Ovary (tissue), 10 donors: ENCODE data around the gene STOM. TPM values are rescaled to one million over a fixed set of nuclear protein-coding genes. Genes with fewer than 3 reads are reported as not detected.

Source experiments
- DNase-seq, 5 donors: peaks; one replicate each; pipeline ENCODE4 v3.0.0-alpha.2; 2019 to 2020
- H3K27ac ChIP-seq, 2 donors: fragments of 200-600 bp; one replicate each; pipeline versions ENCODE4 v1.5.1 to v1.8.0; 2019 to 2022
- H3K27me3 ChIP-seq: fragments of 200-600 bp; one replicate; pipeline ENCODE4 v1.8.0; 2022
- H3K36me3 ChIP-seq: fragments of 200-600 bp; sonication (generic); one replicate; pipeline ENCODE4 v1.5.1; 2019
- H3K4me1 ChIP-seq: one replicate; pipeline ENCODE4 v1.8.1; 2013; ENCODE audit warnings: mild to moderate bottlenecking, moderate library complexity; ENCODE audit not compliant: insufficient read depth
- H3K4me3 ChIP-seq: fragments of 200-600 bp; sonication (generic); one replicate; pipeline ENCODE4 v1.5.1; 2017
- H3K9me3 ChIP-seq, 2 donors: fragments of 200-600 bp in 1 of 2; sonication (generic) in 1 of 2; one replicate each; pipeline versions ENCODE4 v1.5.1 to v1.8.1; 2013 to 2019; ENCODE audit warnings: mild to moderate bottlenecking in 1 of 2, moderate library complexity in 1 of 2
- EP300 ChIP-seq: sonication (generic); formaldehyde crosslinking; IDR thresholded peaks from one replicate; pipeline ENCODE4 v1.6.1; 2017; ENCODE audit warnings: antibody characterized with exemption
- POLR2A ChIP-seq: fragments of 450-650 bp; IDR thresholded peaks from one replicate; pipeline ENCODE4 v1.6.1; 2017; ENCODE audit warnings: antibody characterized with exemption, mild to moderate bottlenecking, moderate library complexity
- WGBS, 3 donors: extraction: QIAGEN DNeasy Blood & Tissue Kit in 1 of 3; methylation state at CpG; one replicate each; pipeline versions ENCODE4 v1.1.5 to v1.1.7; 2013 to 2017; 5-methylcytosine and 5-hydroxymethylcytosine counted together
- intact Hi-C, 4 donors: fragments of 100-400 bp; cut with DNase I; formaldehyde crosslinking; loops; one replicate each; pipeline versions ENCODE4 v1.11.0 to v1.15.1; 2022 to 2023
- long read RNA-seq, 3 donors: library from polyadenylated mRNA in 2 of 3; unstranded in 2 of 3; transcript quantifications; one replicate each; pipeline ENCODE4 v2.0.0 and lab custom pipeline, GENCODE V29; 2021 to 2026
- polyA plus RNA-seq, 2 donors: library from polyadenylated mRNA; stranded (reverse); fragments of 200-250 nt in 1 of 2; fragments of 350-450 nt in 1 of 2; fragmentation: Illumina TruSeq in 1 of 2; extraction: RNeasy Lipid Tissue Mini Kit (QIAGEN cat#74804) in 1 of 2; gene quantifications; one replicate each; pipeline ENCODE4 v1.2.3, GENCODE V29; 2013 to 2014
- total RNA-seq, 7 donors: library from RNA; depleted of rRNA in 2 of 7; stranded (reverse); fragments of >200 nt in 2 of 7; fragmentation: NEBNext Ultra II Directional in 3 of 7; extraction: Animal tissue kit (Norgen Biotek cat#: 25700) in 3 of 7; gene quantifications; one replicate each; pipeline versions ENCODE4 v1.1.0 to v1.2.4, GENCODE V29; 2016 to 2023
- TF ChIP-seq, protein P1 (sequence below), 3 donors: fragments of 450-650 bp in 2 of 3; fragments of 200-600 bp in 1 of 3; IDR thresholded peaks; one replicate each; pipeline versions ENCODE4 v1.5.1 to v1.8.0; 2016 to 2022; ENCODE audit warnings: antibody characterized with exemption in 3 of 3, mild to moderate bottlenecking in 1 of 3
- donor health status: DM: no; HTN: no; CAD: no; lungs with moderate emphysema.
- donor health status: DM: no; HTN: no; CAD: no.
- donor health status: Bipolar disorder and iron deficiency.
- donor health status: DM: yes; HTN: yes; CAD: no.
- donor health status: DM: no; HTN: no; CAD: no.
- donor health status: DM: yes; HTN: yes; CAD: no.

The STOM gene
- total RNA-seq (100 to 1,000 TPM in 5 of 7 donors, 10 to 100 TPM in 2; 73.1 to 205 (median 164) TPM), polyA plus RNA-seq (100 to 1,000 TPM; 114 to 203 TPM)
- long read RNA-seq, donor 1, transcript STOM-201 (7 exons, 3,010 nt), result major isoform, 169 of 197 reads
- long read RNA-seq, donor 1, partial matches to known transcripts, result 24 of 197 reads
- long read RNA-seq, donor 1, other reads (novel, unspliced or antisense), result 4 of 197 reads
- long read RNA-seq, donor 2, transcript STOM-201 (7 exons, 3,010 nt), result major isoform, 24 of 29 reads
- long read RNA-seq, donor 2, partial matches to known transcripts, result 5 of 29 reads
- long read RNA-seq, donor 2, other reads (novel, unspliced or antisense), result 0 of 29 reads
- long read RNA-seq, donor 3, transcript STOM-201 (7 exons, 3,010 nt), result major isoform, 307 of 333 reads
- long read RNA-seq, donor 3, partial matches to known transcripts, result 2 of 333 reads
- long read RNA-seq, donor 3, other reads (novel, unspliced or antisense), result 24 of 333 reads

GRCh38 chr9:121369595-121370265 is at the start of gene STOM:
Gene STOM (minus strand): TSS chr9:121370250. CDS start chr9:121370187, 63 bp downstream.
- intact Hi-C loops, result loop anchor here in 3 of 4 donors (2.0 to 10.0 kb wide), 5 partner anchors 45 to 97 kb away; no protein-coding TSS in a partner anchor
- Histone ChIP-seq H3K36me3 (no peaks in the 10 kb centered on the region), H3K4me1 (peaks cover 18% of the 10 kb centered on the region), H3K9me3 (no peaks in the 10 kb centered on the region), H3K27me3 (no peaks in the 10 kb centered on the region), H3K4me3 (peak within 1 kb of the TSS; percentile 54), H3K27ac (peak within 1 kb of the TSS; percentile 91 to 94)
- peak; percentile 99 for TF ChIP-seq POLR2A
- TF ChIP-seq EP300, result no peak
- TF ChIP-seq, protein P1, sequence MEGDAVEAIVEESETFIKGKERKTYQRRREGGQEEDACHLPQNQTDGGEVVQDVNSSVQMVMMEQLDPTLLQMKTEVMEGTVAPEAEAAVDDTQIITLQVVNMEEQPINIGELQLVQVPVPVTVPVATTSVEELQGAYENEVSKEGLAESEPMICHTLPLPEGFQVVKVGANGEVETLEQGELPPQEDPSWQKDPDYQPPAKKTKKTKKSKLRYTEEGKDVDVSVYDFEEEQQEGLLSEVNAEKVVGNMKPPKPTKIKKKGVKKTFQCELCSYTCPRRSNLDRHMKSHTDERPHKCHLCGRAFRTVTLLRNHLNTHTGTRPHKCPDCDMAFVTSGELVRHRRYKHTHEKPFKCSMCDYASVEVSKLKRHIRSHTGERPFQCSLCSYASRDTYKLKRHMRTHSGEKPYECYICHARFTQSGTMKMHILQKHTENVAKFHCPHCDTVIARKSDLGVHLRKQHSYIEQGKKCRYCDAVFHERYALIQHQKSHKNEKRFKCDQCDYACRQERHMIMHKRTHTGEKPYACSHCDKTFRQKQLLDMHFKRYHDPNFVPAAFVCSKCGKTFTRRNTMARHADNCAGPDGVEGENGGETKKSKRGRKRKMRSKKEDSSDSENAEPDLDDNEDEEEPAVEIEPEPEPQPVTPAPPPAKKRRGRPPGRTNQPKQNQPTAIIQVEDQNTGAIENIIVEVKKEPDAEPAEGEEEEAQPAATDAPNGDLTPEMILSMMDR (IDR thresholded peaks at IDR 0.05), result no peak
- peak; percentile 85 to 95 (median 91) for DNase-seq
- 0 to 1% (median 0%) methylated on average over 28 to 52 of the region's 52 CpGs for WGBS, 3 donors

DNA sequence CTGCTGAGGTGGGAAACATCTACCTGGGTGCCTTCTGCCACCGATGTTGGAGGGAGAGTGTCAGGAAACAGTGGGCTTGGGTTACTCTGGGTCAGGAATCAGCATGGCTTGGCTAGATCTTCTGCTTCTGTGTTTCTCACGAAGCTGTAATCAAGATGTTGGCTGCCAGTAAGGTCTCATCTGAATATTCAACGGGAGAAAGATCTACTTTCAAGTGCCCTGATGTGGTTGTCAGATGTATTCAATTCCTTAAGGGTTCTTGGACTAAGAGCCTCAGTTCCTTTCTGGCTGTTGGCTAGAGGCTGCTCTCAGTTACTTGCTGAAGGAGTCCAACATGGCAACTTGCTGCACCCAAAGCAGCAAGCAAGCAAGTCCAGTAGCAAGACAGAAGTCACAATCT is 41.9 kb upstream of the STOM start:
- Histone ChIP-seq H3K27ac (no peak overlapping the region), H3K27me3 (no peaks in the 10 kb centered on the region), H3K9me3 (no peaks in the 10 kb centered on the region), H3K4me1 (no peaks in the 10 kb centered on the region), H3K4me3 (no peak overlapping the region), H3K36me3 (no peaks in the 10 kb centered on the region)
- intact Hi-C loops, result no loop called here
- 79 to 83% (median 81%) methylated on average over 3 of the region's 3 CpGs for WGBS, 3 donors
- DNase-seq, result no peak
- TF ChIP-seq, protein P1 (IDR thresholded peaks at IDR 0.05), result no peak
- TF ChIP-seq EP300, result no peak
- TF ChIP-seq POLR2A, result no peak

GRCh38 chr9:121405899-121406298 is 35.8 kb upstream of the STOM start:
- Histone ChIP-seq H3K4me1 (no peaks in the 10 kb centered on the region), H3K27me3 (no peaks in the 10 kb centered on the region), H3K27ac (no peak overlapping the region), H3K9me3 (no peaks in the 10 kb centered on the region), H3K36me3 (no peaks in the 10 kb centered on the region), H3K4me3 (no peak overlapping the region)
- intact Hi-C loops, result loop anchor here in 1 of 4 donors (2.0 kb wide), 1 partner anchor 35 kb away; no protein-coding TSS in a partner anchor
- TF ChIP-seq, protein P1 (IDR thresholded peaks at IDR 0.05), result no peak
- TF ChIP-seq POLR2A, result no peak
- TF ChIP-seq EP300, result no peak
- WGBS, 3 donors, result 86 to 94% (median 93%) methylated on average over 1 of the region's 1 CpG
- DNase-seq, result no peak

GRCh38 chr9:121404906-121405305 is 34.9 kb upstream of the STOM start:
- intact Hi-C loops, result loop anchor here in 1 of 4 donors (5.0 kb wide), 1 partner anchor 193 kb away; no protein-coding TSS in a partner anchor
- Histone ChIP-seq H3K27me3 (no peaks in the 10 kb centered on the region), H3K36me3 (no peaks in the 10 kb centered on the region), H3K9me3 (no peaks in the 10 kb centered on the region), H3K27ac (no peak overlapping the region), H3K4me1 (no peaks in the 10 kb centered on the region), H3K4me3 (no peak overlapping the region)
- WGBS, 3 donors, result 70 to 72% (median 71%) methylated on average over 2 of the region's 2 CpGs
- no peak for DNase-seq
- TF ChIP-seq, protein P1 (IDR thresholded peaks at IDR 0.05), result no peak
- TF ChIP-seq POLR2A, result no peak
- TF ChIP-seq EP300, result no peak
